H54 (cell line): Measurements from ENCODE around the gene PGBD5.
A peak's percentile ranks its signal among the peaks of the same experiment; 100 is the strongest.

ENCODE experiments used
- DNase-seq: peaks from one replicate; pipeline ENCODE4 v3.0.0; 2011; ENCODE audit warnings: low spot score, mixed read lengths; ENCODE audit not compliant: insufficient read length
- FAIRE-seq: peaks from 3 replicates; lab custom pipeline; 2011; peaks lifted over from hg19 to GRCh38; lab: Jason Lieb, UNC
- POLR2A ChIP-seq: IDR thresholded peaks from 2 replicates; pipeline ENCODE4 v1.6.1; 2011; ENCODE audit warnings: low read depth, mild to moderate bottlenecking, low read length

PGBD5 gene

GRCh38 chr1:230384380-230385157, 41.6 kb downstream of the PGBD5 start:
- DNase-seq (no peak), FAIRE-seq (no peak)
- TF ChIP-seq POLR2A: no peak

GRCh38 chr1:230383425-230383824, 42.7 kb downstream of the PGBD5 start:
- TF ChIP-seq POLR2A: no peak
- DNase-seq: no peak
- FAIRE-seq: no peak

DNA sequence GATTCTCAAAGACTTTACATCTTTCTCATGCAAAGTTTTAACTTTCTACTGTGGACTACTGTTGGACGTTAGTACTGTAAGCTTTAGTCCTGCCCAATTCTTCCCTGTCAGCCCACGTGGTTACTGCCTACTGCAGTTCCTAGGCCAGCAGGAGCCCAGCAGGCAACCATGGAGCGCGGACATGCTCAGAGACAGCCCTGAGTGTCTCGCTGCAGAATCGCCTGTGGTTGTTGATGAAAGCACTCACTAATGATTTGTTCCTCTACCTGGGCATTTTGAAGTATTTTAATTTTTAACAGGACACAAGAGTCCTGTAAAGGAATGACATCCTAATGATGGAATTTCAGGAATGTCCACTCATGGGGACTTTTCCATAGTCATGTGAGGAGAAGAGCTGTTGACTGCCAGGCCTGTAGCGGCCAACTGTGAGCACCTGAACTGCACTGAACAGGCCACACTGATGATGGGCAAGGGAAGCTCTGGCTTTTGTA, 44.1 kb downstream of the PGBD5 start:
- FAIRE-seq: no peak

DNA sequence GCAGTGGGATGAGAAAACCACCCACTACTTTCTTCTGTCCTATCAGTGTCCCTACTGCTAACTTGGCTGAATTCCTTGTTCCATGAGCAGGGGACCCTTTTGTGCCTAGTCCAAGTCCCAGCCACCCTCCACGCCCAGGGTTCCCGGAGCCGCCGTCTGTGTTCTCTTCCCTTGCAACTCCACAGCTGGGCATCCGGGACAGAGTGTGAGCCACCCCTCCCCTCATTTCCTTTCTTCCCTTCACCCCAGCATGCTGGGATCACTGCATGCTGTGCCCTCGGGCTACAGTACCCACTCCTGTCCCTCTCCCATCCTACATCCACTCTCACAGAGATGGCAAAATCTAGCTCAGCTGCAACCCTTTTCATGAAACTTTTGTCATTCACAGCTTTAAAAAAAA, 44.5 kb downstream of the PGBD5 start:
- TF ChIP-seq POLR2A: no peak
- FAIRE-seq (no peak), DNase-seq (no peak)

More for the DNA sequence above, 44.1 kb downstream of the PGBD5 start:
- no peak for TF ChIP-seq POLR2A
- peak; percentile 17 for DNase-seq

- DNase-seq (no peak), FAIRE-seq (no peak)
- TF ChIP-seq POLR2A: no peak
These were observed 45.1 kb downstream of the PGBD5 start for GRCh38 chr1:230381049-230381467.

DNA sequence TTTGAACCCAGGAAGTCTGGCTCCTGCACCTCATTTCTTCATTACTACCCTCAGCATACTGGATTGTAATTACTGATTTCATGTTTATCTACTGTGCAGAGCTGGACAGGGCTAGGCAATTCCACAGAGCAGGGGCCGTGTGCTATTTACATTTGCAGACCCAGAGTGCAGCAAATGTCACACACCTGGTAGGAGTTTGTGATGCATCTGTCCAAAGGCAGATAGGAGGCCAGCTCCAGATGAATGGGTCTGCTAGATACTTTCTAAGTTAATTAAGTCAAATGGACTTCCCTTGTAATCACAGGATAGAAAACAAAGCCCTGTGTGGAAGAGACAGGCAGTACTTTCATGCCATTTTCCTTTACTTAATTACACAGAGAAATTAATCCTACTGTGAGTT, 46.2 kb downstream of the PGBD5 start:
- TF ChIP-seq POLR2A: no peak
- FAIRE-seq (no peak), DNase-seq (no peak)

- FAIRE-seq (no peak), DNase-seq (no peak)
These were observed 46.7 kb downstream of the PGBD5 start for GRCh38 chr1:230379462-230379861.

DNA sequence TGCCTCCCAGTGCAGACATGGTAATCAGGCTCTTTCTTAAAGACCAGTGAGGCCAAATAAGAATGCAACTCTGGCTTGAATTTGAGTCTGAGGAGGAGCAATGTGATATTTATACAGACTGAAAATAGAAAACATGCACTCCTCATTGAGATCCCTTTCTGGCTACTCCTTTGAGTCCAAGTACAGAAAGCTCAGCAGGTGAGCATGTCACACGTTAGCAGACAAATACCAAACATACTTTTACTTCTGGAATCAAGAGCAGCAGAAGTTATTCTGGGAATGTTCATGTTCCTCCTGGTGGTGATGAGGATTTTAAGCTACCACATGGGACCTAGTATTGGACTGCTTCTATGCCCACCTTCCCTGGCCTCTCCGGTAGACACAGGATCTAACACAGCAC, 48.3 kb downstream of the PGBD5 start:
- no peak for DNase-seq
- no peak for FAIRE-seq
- TF ChIP-seq POLR2A: no peak

More at GRCh38 chr1:230379462-230379861, 46.7 kb downstream of the PGBD5 start:
- no peak for TF ChIP-seq POLR2A

GRCh38 chr1:230377324-230377723, 48.8 kb downstream of the PGBD5 start:
- TF ChIP-seq POLR2A: no peak
- no peak for FAIRE-seq
- no peak for DNase-seq

GRCh38 chr1:230376296-230376695, 49.8 kb downstream of the PGBD5 start:
- no peak for DNase-seq
- no peak for FAIRE-seq
- TF ChIP-seq POLR2A: no peak

DNA sequence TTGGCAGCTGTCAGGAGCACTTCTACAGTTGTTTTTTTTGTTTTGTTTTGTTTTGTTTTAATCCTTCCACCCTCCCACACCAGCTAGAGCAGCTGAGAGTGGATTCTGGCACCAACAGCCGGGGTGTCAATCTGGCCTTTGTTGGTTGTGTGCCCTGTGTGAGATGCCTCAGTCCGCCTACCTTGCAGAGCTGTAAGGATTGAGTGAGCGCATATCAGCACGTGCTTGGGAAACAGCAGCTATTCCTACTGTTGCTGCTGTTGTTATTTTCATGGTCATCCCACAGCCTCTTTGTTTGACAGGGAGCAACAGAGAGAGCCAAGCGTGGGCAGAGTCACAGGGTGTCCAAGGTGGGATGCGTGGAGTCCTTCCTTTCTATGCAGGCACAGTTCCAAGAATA, 50.4 kb downstream of the PGBD5 start:
- TF ChIP-seq POLR2A: no peak
- DNase-seq: no peak
- FAIRE-seq: no peak

DNA sequence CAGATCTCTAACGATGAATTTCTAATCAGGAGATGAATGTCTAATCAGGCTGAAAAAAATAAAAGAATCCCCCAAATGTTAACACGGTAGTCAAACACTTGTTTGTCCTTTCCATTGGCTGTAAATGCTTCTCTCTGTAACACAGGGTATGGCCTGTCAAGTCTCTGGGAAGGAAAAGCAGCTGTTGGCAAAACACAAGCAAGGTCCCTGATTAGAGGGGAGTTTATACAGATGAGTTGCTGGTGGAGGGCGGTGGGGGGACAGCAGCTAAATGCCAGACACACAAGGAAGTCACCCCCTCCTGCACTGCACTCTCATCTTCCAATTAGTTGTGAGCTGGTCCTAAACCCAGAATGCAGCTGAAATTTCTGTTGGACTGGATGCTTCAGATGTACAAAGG, 51.0 kb downstream of the PGBD5 start:
- no peak for TF ChIP-seq POLR2A
- FAIRE-seq: no peak

DNA sequence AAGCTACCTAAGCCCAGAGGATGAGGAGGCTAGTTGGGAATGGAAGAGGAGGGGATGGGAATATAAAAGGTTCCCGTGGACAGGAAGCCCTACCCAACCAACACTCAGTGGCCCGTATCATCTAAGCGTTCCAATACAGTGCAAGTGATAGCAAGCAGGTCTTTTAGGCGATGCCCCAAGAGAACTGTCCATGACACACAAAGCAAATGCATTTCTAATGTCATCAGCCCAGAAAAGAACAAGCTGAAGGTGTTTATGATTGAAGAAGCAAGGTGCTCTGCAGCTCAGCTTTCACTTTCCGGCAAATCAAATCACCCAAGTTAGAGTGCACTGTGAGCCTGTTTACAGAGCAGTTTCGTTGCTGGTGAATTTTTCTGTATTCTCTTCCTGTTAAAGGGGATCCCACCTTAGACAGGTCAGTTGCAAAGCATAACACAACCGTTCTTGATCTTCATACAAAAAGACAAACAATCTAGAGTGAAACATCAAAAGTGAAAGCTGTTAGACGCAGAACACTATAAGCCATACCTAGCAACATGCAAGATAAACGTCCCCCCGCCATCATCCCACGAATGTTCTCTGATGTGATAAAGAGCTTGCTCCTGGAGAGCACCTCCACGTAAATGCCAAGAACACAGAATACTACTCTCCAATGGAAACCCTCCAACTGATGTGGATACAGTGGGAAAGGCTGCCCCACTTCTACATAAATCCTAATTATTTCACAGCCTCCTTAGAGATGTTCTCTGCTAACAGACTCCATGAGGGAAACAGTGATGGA, 54.0 kb downstream of the PGBD5 start:
- no peak for TF ChIP-seq POLR2A
- DNase-seq (no peak), FAIRE-seq (no peak)

More for the DNA sequence above, 51.0 kb downstream of the PGBD5 start:
- no peak for DNase-seq

DNA sequence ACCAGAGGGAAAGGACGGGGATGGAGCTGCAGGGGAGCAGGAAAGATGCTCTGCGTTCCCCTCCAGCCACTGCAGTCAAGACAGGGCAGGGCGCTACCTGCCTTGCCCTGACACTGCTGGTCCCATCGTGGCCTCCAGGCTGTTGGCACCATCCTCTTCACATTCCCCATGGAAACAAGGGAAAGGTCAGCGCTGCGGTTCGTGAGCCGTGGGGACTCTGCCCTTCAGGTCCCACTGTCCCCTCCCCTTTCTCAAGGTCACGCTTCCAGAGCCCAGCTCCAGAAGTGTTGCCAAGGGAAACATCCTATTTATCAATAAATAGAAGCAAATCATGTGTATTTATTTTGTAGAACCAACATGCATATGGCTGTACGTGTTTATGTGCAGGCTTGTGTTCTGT, 56.0 kb downstream of the PGBD5 start:
- no peak for TF ChIP-seq POLR2A
- DNase-seq (no peak), FAIRE-seq (no peak)
